A673 (cell line): Measurements from ENCODE around the gene POFUT1.

Experiments
- EZH2 ChIP-seq: fragments of 200-600 bp; sonication (generic); IDR thresholded peaks from 2 replicates; pipeline ENCODE4 v1.6.1; 2017; ENCODE audit warnings: borderline replicate concordance, low read depth, mild to moderate bottlenecking, mixed read lengths, antibody characterized with exemption, low read length; ENCODE audit not compliant: poor library complexity, severe bottlenecking
- TF ChIP-seq, protein P1 (sequence below): fragments of 300-800, 200-600 bp; sonication (generic); conservative IDR thresholded peaks from 2 replicates; pipeline ENCODE4 v1.5.1; 2017; ENCODE audit warnings: low read depth, mild to moderate bottlenecking, antibody characterized with exemption, low read length, moderate library complexity, mixed read lengths

DNA sequence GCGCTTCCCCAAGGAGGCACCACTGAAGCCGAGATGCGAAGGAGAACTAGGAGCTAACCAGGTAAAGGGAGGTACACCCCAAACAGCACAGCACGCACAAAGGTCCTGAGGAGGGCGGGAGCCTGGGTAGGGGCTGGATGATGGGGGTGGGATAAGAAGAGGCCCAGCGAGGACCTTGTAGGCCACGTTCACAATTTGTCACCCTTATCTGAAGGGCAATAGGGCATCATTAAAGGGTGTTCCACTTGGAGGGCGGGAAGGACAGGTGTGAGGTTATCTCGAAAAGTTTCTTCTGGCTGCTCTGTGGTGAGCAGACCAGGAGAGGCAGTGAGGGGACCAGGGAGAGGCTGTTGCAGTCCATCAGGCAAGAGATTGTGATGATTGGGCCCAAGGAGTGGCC lies 25.6 kb downstream of the POFUT1 start:
- no peak for TF ChIP-seq EZH2
- TF ChIP-seq, protein P1, sequence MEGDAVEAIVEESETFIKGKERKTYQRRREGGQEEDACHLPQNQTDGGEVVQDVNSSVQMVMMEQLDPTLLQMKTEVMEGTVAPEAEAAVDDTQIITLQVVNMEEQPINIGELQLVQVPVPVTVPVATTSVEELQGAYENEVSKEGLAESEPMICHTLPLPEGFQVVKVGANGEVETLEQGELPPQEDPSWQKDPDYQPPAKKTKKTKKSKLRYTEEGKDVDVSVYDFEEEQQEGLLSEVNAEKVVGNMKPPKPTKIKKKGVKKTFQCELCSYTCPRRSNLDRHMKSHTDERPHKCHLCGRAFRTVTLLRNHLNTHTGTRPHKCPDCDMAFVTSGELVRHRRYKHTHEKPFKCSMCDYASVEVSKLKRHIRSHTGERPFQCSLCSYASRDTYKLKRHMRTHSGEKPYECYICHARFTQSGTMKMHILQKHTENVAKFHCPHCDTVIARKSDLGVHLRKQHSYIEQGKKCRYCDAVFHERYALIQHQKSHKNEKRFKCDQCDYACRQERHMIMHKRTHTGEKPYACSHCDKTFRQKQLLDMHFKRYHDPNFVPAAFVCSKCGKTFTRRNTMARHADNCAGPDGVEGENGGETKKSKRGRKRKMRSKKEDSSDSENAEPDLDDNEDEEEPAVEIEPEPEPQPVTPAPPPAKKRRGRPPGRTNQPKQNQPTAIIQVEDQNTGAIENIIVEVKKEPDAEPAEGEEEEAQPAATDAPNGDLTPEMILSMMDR = no peak
